HG03097 (cell line): ENCODE results near the gene PCP4.

Source experiments
- ATAC-seq: cut with Tn5 transposase; IDR thresholded peaks from one replicate; pipeline ENCODE4 v1.9.1; 2021; ENCODE audit not compliant: unreplicated experiment, low FRiP score

The PCP4 gene

GRCh38 chr21:39968010-39968409, 100.8 kb downstream of the PCP4 start:
- no peak for ATAC-seq

- ATAC-seq: no peak
Measured at GRCh38 chr21:39969691-39970364, 102.6 kb downstream of the PCP4 start.

GRCh38 chr21:39971956-39972355, 104.7 kb downstream of the PCP4 start:
- no peak for ATAC-seq

- no peak for ATAC-seq
Measured at GRCh38 chr21:39972471-39972870, 105.2 kb downstream of the PCP4 start.

GRCh38 chr21:39972976-39973770, 105.9 kb downstream of the PCP4 start:
- no peak for ATAC-seq

GRCh38 chr21:39976800-39977199, 109.6 kb downstream of the PCP4 start:
- ATAC-seq: no peak
